Activated naive CD4-positive, alpha-beta T cell treated with anti-CD3 and anti-CD28 coated beads, Interleukin-2, amount 50 U/mL, for 24 hours (primary cell): ENCODE data around the gene LHPP.

Source experiments
- H3K27ac Mint-ChIP-seq: one replicate; pipeline ENCODE4 v1.8.0; 2021; ENCODE audit warnings: mild to moderate bottlenecking, mixed read lengths
- H3K27me3 Mint-ChIP-seq: one replicate; pipeline ENCODE4 v1.8.0; 2021; ENCODE audit warnings: mixed read lengths
- H3K36me3 Mint-ChIP-seq: one replicate; pipeline ENCODE4 v1.8.0; 2021; ENCODE audit warnings: mixed read lengths
- H3K4me1 Mint-ChIP-seq: one replicate; pipeline ENCODE4 v1.8.0; 2021; ENCODE audit warnings: mixed read lengths
- H3K4me3 Mint-ChIP-seq: one replicate; pipeline ENCODE4 v1.8.0; 2021; ENCODE audit warnings: mild to moderate bottlenecking, mixed read lengths
- H3K9me3 Mint-ChIP-seq: one replicate; pipeline ENCODE4 v1.8.0; 2021; ENCODE audit warnings: mixed read lengths

Gene LHPP

DNA sequence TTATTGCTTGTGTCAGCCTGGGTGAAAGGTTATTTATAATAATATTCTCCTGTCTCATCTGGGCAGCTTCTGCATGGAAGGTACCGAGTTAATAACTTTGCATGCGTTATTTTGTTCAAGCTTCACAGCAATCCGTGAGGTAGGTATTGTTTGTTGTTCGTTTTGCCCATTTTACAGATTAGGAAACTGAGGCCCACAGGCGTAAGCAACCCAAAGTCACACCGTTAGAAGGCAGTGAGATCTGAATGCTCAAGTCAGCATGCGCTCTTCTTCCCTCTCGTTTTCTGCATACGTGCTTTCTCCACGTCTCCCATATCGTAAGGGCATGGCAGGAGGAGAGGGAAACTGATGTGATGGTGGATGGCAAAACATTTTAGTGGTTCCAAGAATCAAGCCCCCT is 34.1 kb downstream of the LHPP start:
- H3K27me3 Mint-ChIP-seq: no peaks in the 10 kb centered on the region
- no peak overlapping the region for H3K27ac Mint-ChIP-seq
- H3K4me1 Mint-ChIP-seq: peaks cover 16% of the 10 kb centered on the region
- H3K9me3 Mint-ChIP-seq: no peaks in the 10 kb centered on the region
- no peak overlapping the region for H3K4me3 Mint-ChIP-seq
- peaks cover 5% of the 10 kb centered on the region for H3K36me3 Mint-ChIP-seq

DNA sequence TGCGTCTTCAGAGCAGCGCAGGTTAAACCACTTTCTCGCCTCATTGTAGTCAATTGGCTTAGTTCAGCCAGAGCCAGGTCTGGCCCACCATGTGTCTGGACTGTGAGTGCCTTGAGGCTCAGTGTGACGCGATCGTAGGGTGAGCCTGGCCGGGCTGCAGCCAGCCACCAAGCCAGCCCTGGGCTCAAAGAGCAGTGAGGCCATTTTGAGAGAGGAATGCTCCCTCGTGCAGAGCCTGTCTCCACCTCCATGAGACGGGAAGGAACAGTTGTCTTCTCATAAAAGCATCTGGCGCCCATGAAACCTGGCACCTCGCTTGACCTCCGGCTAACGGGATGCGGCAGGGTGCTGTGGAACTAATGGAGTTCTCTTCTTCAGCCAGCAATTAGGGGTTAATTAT is 34.5 kb downstream of the LHPP start:
- H3K9me3 Mint-ChIP-seq: no peaks in the 10 kb centered on the region
- H3K4me3 Mint-ChIP-seq: no peak overlapping the region
- peaks cover 9% of the 10 kb centered on the region for H3K36me3 Mint-ChIP-seq
- H3K27me3 Mint-ChIP-seq: no peaks in the 10 kb centered on the region
- peaks cover 16% of the 10 kb centered on the region for H3K4me1 Mint-ChIP-seq
- no peak overlapping the region for H3K27ac Mint-ChIP-seq

DNA sequence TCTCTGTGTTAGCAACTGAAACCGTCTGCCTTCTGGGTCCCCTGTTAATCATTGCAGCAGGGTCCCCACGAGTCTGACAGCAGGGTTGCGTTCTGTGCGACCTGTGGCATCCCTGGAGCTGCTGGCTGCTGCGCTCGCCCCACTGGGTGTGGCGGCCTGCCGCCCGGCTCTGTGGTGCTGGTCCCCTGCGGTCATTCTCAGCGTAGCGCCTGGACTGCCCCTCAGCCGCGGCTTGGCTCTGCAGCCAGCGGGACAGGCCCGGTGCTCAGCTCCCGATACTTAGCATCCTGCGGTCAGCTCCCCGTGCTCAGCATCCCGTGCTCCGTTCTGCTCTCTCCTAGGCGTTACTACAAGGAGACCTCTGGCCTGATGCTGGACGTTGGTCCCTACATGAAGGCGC is 35.0 kb downstream of the LHPP start:
- Mint-ChIP-seq H3K4me1 (peaks cover 16% of the 10 kb centered on the region), H3K9me3 (no peaks in the 10 kb centered on the region), H3K4me3 (no peak overlapping the region), H3K27me3 (no peaks in the 10 kb centered on the region), H3K27ac (no peak overlapping the region), H3K36me3 (peaks cover 9% of the 10 kb centered on the region)

DNA sequence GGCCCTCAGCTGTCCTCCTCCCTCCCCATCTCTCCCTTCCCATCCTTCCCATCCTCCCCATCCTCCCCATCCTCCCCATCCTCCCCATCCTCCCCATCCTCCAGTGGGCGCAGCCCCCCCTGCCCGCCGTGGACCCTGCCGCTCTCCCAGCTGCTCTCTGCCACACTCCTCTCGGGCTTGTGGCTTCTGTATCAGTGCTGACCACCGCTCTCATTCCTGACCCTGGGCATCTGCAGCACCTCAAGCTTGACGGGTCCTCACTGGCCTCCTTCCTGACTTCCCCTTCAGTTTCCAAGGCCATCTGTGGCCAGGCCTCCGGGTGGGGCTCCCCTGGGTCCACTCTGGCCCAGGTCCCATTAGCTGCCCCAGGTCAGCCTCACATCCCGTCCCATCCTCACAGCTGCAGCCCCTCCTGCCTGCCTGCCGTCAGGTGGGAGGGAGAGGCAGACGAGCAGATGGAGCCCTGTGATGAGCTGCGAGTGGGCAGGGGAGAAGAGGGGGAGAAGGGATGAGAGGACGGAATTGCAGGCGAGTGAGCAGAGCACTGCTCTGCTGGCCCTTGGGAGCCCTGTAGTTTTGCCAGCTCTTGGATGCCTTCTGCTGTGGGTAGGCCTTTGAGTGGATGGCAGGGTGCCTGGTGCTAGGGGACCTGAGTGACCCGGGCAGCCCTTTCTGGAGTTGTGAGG is 35.7 kb downstream of the LHPP start:
- H3K27me3 Mint-ChIP-seq: no peaks in the 10 kb centered on the region
- no peak overlapping the region for H3K4me3 Mint-ChIP-seq
- peaks cover 16% of the 10 kb centered on the region for H3K4me1 Mint-ChIP-seq
- peaks cover 13% of the 10 kb centered on the region for H3K36me3 Mint-ChIP-seq
- no peak overlapping the region for H3K27ac Mint-ChIP-seq
- H3K9me3 Mint-ChIP-seq: no peaks in the 10 kb centered on the region

DNA sequence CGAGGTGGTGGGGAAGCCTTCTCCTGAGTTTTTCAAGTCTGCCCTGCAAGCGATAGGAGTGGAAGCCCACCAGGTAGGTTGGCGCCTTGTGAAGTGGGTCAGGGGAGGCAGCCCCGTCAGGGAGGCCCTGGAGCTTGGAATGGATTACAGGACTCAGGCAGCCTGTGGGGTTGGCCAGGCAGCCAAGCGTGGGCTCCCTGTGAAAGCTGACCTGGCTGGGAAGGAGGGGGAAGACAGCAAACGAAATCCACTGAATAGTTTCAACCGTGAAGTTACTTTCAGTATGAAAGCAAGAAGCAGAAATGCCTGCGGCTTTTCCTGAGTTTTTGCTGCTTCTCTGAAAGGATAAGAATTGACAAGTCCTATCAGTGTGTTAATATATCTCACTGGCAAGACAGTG is 36.4 kb downstream of the LHPP start:
- no peak overlapping the region for H3K27ac Mint-ChIP-seq
- peaks cover 13% of the 10 kb centered on the region for H3K36me3 Mint-ChIP-seq
- no peaks in the 10 kb centered on the region for H3K27me3 Mint-ChIP-seq
- H3K4me1 Mint-ChIP-seq: peaks cover 13% of the 10 kb centered on the region
- H3K4me3 Mint-ChIP-seq: no peak overlapping the region
- H3K9me3 Mint-ChIP-seq: no peaks in the 10 kb centered on the region

DNA sequence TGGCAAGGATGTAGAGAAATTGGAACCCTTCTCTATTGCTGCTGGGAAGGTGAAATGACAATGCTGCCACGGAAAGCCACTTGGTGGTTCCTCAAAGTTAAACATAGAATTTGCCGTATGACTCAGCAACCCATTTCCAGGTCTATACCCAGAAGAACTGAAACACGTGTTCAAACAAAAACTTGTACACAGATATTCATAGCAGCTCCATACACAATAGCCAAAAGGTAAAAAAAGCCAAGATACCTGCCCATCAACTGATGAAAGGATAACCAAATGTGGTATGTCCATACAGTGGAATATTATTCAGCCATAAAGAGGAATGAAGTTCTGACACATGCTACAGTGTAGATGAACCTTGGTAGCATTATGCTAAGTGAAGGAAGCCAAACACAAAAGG is 39.1 kb downstream of the LHPP start:
- Mint-ChIP-seq H3K27ac (no peak overlapping the region), H3K9me3 (no peaks in the 10 kb centered on the region), H3K4me1 (no peaks in the 10 kb centered on the region), H3K4me3 (no peak overlapping the region), H3K27me3 (no peaks in the 10 kb centered on the region), H3K36me3 (peaks cover 13% of the 10 kb centered on the region)

DNA sequence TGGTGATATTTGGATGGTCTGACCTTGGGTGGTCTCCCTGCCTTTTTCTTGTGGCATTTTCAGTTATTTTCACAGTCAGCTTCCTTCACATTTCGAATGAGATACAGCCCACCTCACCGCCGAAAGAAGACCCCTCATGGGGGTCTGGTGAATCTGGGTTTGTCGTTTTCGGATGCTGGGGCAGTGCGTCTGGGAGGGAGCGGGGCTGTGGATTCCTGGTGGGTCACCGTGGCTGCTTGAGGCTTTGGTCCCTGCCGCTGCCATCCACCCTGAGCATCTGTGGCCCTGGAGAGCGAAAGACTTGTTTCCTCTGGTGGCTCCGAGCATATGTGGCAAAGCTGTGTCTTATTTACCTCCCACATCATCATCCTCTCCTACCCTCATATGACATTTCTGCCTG is 43.1 kb downstream of the LHPP start:
- Mint-ChIP-seq H3K27me3 (no peaks in the 10 kb centered on the region), H3K4me3 (no peak overlapping the region), H3K36me3 (peaks cover 12% of the 10 kb centered on the region), H3K9me3 (no peaks in the 10 kb centered on the region), H3K4me1 (no peaks in the 10 kb centered on the region), H3K27ac (no peak overlapping the region)

DNA sequence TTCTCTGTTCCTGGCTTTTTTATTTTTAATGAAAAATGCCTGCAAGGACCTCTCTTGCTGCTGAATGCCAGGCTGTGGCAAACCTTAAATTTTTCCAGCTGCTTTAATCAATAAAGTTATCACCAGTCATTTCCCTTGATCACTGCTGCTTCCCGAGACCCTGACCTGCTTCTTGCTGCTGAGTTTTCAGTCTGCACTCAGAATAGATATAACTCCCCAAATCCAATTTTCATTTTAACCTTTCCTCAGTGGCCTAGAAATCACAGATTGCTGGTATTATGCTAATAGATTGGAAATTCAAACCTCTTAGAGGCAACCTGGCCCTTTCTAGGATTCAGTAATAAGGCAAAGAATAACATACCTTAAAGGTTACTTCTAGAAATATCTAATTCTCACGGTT is 43.7 kb downstream of the LHPP start:
- Mint-ChIP-seq H3K27ac (no peak overlapping the region), H3K4me1 (no peaks in the 10 kb centered on the region), H3K4me3 (no peak overlapping the region), H3K27me3 (no peaks in the 10 kb centered on the region), H3K9me3 (no peaks in the 10 kb centered on the region), H3K36me3 (peaks cover 9% of the 10 kb centered on the region)

DNA sequence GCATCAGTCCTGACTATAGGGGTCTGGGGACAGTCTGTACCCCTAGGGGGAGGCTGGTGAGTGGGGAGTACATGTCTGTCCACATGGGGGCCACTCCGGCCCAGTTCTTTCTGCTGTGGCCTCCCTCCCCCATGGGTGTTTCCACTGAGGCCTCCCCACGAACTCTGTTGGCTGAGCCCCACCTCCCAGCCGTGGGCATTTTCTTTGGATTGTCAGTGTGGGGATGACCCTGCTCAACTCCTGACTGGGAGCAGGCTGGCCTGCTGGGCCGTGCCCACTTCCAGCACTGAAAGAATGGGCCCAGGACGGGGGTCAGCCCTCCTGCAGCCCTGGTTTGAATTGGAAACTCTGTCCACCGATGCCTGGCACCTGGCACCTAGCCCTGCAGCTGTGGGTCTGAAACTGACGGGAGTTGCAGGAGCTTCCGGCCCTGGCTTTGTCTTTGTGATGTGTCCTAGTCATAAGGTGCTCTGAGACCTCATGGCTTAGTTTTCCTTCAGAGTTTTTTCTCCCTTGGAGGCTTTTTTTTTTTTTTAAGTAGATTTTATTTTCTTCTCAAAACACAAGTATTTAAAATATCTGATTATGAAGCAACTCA is 46.5 kb downstream of the LHPP start:
- H3K36me3 Mint-ChIP-seq: no peaks in the 10 kb centered on the region
- no peaks in the 10 kb centered on the region for H3K4me1 Mint-ChIP-seq
- no peaks in the 10 kb centered on the region for H3K9me3 Mint-ChIP-seq

DNA sequence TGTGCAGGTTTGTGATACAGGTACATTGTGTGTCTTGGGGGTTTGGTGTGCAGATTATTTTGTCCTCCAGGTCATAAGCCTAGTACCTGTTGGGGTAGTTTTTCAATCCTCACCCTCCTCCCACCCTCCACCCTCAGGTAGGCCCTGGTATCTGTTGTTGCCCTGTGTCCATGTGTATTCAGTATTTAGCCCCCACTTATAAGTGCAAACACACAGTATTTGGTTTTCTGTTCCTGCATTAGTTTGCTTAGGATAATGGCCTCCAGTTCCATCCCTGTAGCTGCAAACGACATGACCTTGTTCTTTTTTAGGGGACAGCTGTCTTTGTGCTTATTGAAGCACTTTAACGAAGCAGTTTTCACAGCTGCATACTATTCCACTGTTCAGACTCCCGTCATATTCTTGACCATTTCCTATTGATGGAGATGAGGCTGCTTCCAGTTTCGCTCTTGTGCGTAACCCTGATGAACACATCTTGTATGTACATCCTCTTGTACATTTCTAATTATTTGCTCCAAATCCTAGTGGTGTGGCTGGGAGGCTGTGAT is 47.4 kb downstream of the LHPP start:
- no peak overlapping the region for H3K27ac Mint-ChIP-seq
- no peak overlapping the region for H3K4me3 Mint-ChIP-seq
- no peaks in the 10 kb centered on the region for H3K36me3 Mint-ChIP-seq
- H3K9me3 Mint-ChIP-seq: no peaks in the 10 kb centered on the region
- no peaks in the 10 kb centered on the region for H3K4me1 Mint-ChIP-seq
- no peaks in the 10 kb centered on the region for H3K27me3 Mint-ChIP-seq

More for the DNA sequence above, 46.5 kb downstream of the LHPP start:
- no peak overlapping the region for H3K27ac Mint-ChIP-seq
- no peaks in the 10 kb centered on the region for H3K27me3 Mint-ChIP-seq
- H3K4me3 Mint-ChIP-seq: no peak overlapping the region

DNA sequence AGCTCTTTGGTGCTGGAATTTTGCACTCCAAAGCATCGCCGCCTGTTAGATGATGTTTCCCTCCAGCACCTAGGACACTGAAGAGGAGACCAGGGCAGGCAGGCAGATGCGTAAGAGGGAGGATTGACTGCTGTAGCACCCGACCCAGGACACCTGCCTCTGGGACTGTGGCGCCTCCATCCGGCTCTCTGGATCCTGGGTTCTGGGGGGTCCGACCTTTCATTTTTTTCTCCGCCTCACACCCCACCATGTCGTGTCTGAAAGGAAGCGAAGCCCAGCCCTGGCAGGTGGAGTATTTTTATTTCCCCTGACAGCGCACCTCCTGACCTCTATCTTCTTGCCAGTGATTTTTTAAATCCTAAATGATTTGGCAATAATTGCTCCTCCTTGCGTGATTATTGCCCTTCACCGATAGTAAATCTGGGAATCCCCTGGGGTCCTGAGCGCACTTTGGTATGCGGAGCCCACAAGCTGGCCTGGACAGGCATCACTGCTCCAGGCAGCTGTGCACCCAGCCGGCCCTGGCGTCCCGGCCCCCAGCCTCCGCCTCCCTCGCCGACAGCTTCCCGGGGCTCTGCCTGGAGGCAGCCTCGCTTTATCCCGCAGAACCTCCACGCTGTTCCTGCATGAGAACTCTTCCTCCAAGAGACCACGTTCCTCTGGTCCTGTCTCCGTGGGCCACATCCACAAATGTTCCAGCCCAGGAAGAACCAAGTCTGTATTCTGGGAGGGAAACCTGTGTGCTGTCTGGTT is 48.4 kb downstream of the LHPP start:
- no peak overlapping the region for H3K27ac Mint-ChIP-seq
- H3K9me3 Mint-ChIP-seq: no peaks in the 10 kb centered on the region
- H3K4me1 Mint-ChIP-seq: no peaks in the 10 kb centered on the region
- H3K4me3 Mint-ChIP-seq: no peak overlapping the region
- no peaks in the 10 kb centered on the region for H3K36me3 Mint-ChIP-seq
- no peaks in the 10 kb centered on the region for H3K27me3 Mint-ChIP-seq

DNA sequence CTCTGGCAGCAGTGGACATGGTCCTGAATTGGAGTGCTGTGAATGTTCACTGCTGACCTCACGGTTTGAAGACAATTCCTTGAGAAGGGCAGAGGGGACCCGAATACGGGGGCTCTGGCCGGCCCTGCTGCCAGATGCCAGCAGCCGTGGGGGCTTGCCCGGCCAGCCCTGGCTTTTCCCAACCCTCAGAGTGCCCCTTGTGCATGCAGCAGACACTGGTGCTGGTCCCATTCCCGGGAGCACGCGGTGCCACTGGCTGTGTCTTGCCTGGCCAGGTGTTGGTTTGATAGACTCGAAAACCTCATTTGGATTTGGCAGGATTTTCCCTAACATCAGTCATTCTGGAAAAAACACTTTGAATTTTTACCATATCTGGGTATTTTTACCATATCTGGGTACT is 49.1 kb downstream of the LHPP start:
- Mint-ChIP-seq H3K4me3 (no peak overlapping the region), H3K9me3 (no peaks in the 10 kb centered on the region), H3K27me3 (no peaks in the 10 kb centered on the region), H3K36me3 (no peaks in the 10 kb centered on the region), H3K27ac (no peak overlapping the region), H3K4me1 (no peaks in the 10 kb centered on the region)

DNA sequence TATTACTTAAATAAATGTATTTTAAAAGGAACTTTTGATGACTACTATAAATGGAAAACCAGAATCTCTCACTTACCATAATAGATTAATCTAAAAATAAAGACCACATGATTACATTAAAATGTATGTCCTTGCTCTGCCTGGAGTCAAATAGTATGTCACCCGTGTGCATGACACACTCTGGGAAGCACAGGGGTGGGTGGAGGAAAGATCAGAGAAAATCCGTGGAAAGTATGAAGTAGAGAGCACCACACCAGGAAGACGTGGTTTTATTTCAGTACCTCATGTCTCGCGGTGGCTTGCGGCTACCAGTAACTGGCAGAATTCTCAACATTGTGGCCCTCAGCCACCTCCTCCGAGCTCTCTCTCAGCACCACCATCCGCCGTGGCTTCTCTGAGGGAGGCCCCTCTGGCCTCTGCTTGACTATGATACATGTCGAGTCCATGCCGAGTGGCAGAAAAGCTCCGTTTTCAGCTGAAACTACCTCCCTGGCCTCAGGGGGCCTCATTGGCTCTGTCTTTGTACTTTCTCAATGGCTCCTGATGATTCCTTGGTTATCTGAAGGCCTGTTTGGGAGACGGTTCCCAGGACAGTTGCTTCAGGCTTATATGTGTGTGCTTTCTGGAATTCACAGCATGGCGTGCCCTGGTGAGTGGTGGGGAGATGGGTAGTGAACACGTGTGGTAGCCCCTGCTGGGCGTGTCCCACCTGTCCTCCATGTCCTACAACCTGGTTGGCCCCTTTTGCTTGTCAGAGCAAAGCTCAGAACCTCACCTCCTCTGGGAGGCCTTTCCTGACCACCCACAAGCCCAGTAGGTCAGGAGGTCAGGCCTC is 49.8 kb downstream of the LHPP start:
- no peak overlapping the region for H3K27ac Mint-ChIP-seq
- H3K4me3 Mint-ChIP-seq: no peak overlapping the region
- H3K4me1 Mint-ChIP-seq: no peaks in the 10 kb centered on the region
- no peaks in the 10 kb centered on the region for H3K27me3 Mint-ChIP-seq
- no peaks in the 10 kb centered on the region for H3K9me3 Mint-ChIP-seq
- no peaks in the 10 kb centered on the region for H3K36me3 Mint-ChIP-seq

DNA sequence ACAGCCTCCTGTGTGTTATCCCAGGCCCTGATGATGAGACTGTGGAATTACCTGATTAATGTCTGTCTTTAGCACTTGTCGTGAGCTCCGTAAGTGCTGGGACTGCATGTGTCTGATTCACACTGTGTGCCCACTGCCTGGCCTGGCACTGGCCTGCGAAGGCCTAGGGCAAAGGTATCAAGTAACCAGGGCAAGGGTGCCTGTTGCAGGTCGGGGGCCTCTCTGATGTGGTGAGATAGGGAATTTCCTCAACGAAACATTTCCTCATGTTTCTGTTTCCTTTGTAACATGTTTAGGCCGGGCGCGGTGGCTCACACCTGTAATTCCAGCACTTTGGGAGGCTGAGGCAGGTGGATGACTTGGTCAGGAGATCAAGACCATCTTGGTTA is 50.4 kb downstream of the LHPP start:
- H3K9me3 Mint-ChIP-seq: no peaks in the 10 kb centered on the region
- no peaks in the 10 kb centered on the region for H3K4me1 Mint-ChIP-seq
- no peak overlapping the region for H3K4me3 Mint-ChIP-seq
- H3K36me3 Mint-ChIP-seq: no peaks in the 10 kb centered on the region
- no peak overlapping the region for H3K27ac Mint-ChIP-seq
- no peaks in the 10 kb centered on the region for H3K27me3 Mint-ChIP-seq

DNA sequence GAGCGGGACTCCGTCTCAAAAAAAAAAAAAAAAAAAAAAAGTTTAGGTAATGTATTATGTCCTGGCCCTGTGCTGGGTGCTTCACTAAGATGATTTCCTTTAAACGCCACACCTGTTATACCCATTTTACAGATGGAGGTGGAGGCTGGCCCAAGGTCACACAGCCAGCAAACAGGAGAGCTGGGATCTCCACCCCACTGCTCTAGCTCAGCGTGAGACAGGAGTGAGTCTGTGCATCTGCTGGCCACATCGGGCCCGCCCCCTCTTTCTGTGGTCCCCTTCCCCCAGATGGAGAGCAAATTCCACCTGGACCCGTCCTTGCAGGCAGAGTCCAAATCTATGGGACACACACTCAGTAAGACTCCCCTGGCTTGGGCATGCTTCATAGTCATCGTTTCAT is 51.0 kb downstream of the LHPP start:
- no peak overlapping the region for H3K4me3 Mint-ChIP-seq
- H3K27me3 Mint-ChIP-seq: no peaks in the 10 kb centered on the region
- H3K9me3 Mint-ChIP-seq: no peaks in the 10 kb centered on the region
- H3K36me3 Mint-ChIP-seq: no peaks in the 10 kb centered on the region
- no peaks in the 10 kb centered on the region for H3K4me1 Mint-ChIP-seq
- no peak overlapping the region for H3K27ac Mint-ChIP-seq
